Fibroblast of villous mesenchyme (primary cell): Measurements from ENCODE around the gene UMPS. TPM values are rescaled to one million over a fixed set of nuclear protein-coding genes. Genes with fewer than 3 reads are reported as not detected.

Experiments used
- DNase-seq: peaks from one replicate; pipeline ENCODE4 v3.0.0-alpha.2; 2010; ENCODE audit warnings: low read depth
- H3K4me3 ChIP-seq: 2 replicates; pipeline ENCODE4 v1.5.1; 2011; ENCODE audit warnings: low read depth, mild to moderate bottlenecking, low read length
- total RNA-seq: library from RNA; depleted of rRNA; stranded (reverse); fragments of >200 nt; gene quantifications from 2 replicates; pipeline ENCODE4 v1.2.3, GENCODE V29; 2012
- TF ChIP-seq, protein P1 (sequence below): IDR thresholded peaks from 2 replicates; pipeline ENCODE4 v1.5.1; 2012; ENCODE audit warnings: low read depth, mild to moderate bottlenecking, low read length; ENCODE audit not compliant: insufficient read depth

Gene UMPS
- total RNA-seq, 1 donor, result 31.1 TPM

- H3K4me3 ChIP-seq, result no peak overlapping the region
- TF ChIP-seq, protein P1, sequence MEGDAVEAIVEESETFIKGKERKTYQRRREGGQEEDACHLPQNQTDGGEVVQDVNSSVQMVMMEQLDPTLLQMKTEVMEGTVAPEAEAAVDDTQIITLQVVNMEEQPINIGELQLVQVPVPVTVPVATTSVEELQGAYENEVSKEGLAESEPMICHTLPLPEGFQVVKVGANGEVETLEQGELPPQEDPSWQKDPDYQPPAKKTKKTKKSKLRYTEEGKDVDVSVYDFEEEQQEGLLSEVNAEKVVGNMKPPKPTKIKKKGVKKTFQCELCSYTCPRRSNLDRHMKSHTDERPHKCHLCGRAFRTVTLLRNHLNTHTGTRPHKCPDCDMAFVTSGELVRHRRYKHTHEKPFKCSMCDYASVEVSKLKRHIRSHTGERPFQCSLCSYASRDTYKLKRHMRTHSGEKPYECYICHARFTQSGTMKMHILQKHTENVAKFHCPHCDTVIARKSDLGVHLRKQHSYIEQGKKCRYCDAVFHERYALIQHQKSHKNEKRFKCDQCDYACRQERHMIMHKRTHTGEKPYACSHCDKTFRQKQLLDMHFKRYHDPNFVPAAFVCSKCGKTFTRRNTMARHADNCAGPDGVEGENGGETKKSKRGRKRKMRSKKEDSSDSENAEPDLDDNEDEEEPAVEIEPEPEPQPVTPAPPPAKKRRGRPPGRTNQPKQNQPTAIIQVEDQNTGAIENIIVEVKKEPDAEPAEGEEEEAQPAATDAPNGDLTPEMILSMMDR, result no peak
- DNase-seq, result peak; percentile 94
These were observed 42.0 kb downstream of the UMPS start for GRCh38 chr3:124772081-124772831.

- TF ChIP-seq, protein P1, result no peak
- no peak for DNase-seq
These were observed 43.4 kb downstream of the UMPS start for GRCh38 chr3:124773351-124774326.

GRCh38 chr3:124774327-124774718 lies 44.1 kb downstream of the UMPS start:
- TF ChIP-seq, protein P1, result no peak
- peak; percentile 60 for DNase-seq
- H3K4me3 ChIP-seq, result no peak overlapping the region

More at GRCh38 chr3:124773351-124774326, 43.4 kb downstream of the UMPS start:
- H3K4me3 ChIP-seq, result no peak overlapping the region

GRCh38 chr3:124774841-124775402 lies 44.7 kb downstream of the UMPS start:
- no peak overlapping the region for H3K4me3 ChIP-seq
- TF ChIP-seq, protein P1, result no peak
- no peak for DNase-seq

DNA sequence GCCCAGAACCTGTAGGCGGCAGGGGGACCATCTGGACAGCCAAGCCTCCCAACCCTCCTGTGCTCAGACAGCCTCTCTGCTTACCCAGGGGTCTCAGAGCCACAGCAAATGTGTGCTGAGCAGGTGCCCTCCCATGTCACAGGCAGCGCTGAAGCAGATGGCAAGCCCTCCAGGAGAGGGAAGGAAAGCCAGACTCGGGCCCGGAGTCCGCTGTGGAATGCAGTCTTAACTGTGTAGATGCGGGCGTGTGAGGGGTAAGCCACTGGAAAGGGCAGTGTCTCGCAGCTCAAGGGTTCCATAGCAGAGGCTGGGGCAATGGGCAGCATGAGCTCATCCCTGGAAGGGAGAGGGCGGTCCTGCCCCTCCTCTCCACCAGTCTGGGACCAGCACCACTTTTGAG lies 45.6 kb downstream of the UMPS start:
- TF ChIP-seq, protein P1, result no peak
- H3K4me3 ChIP-seq, result no peak overlapping the region
- no peak for DNase-seq

DNA sequence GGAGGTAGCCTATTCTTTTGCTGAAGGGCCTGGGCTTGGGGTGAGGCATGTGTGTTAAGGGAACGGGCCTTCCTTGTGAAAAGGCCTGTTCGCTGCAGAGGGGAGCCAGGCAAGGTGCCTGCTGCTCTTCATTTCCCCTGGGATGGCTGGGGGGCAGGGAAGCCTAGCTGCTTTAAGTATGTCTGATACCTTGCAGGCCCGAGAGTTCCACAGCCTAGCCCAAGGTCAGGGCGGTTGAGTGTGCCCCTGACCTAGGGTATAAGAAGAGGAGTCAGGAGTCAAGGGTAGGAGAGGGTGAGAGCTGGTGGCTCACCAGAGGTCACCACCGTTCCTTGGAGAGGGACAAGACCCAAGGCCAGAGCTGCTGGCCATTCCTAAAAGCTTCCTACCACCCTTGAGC lies 46.6 kb downstream of the UMPS start:
- no peak for DNase-seq
- TF ChIP-seq, protein P1, result no peak
- H3K4me3 ChIP-seq, result no peak overlapping the region
